ENCODE results near the gene PCNX1.

DNA sequence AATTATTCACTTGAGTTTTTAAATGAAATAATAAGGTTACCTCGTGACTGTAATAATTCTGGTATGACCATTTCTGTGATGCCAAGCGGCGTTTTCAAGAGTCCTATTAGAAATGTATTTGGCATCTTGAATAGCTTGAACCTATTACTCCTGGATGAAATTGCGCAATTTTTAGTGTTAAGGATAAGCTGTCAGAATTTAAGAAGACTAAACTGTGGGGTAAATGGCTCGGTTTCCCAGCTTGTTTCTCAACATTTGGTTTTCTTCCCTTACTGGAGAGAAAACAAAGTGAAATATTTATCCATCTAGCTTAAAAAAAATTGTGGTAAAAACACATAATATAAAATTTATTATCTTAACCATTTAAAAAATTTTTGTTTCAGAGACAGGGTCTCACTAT lies 26.8 kb downstream of the PCNX1 start:
- no peak for TF ChIP-seq ARNTL (CRISPR knock-in tag; IDR thresholded peaks at IDR 0.05; ENCODE audit: borderline replicate concordance, low read depth)
- TF ChIP-seq, protein P1, sequence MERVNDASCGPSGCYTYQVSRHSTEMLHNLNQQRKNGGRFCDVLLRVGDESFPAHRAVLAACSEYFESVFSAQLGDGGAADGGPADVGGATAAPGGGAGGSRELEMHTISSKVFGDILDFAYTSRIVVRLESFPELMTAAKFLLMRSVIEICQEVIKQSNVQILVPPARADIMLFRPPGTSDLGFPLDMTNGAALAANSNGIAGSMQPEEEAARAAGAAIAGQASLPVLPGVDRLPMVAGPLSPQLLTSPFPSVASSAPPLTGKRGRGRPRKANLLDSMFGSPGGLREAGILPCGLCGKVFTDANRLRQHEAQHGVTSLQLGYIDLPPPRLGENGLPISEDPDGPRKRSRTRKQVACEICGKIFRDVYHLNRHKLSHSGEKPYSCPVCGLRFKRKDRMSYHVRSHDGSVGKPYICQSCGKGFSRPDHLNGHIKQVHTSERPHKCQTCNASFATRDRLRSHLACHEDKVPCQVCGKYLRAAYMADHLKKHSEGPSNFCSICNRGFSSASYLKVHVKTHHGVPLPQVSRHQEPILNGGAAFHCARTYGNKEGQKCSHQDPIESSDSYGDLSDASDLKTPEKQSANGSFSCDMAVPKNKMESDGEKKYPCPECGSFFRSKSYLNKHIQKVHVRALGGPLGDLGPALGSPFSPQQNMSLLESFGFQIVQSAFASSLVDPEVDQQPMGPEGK (CRISPR knock-in tag; IDR thresholded peaks at IDR 0.05; ENCODE audit: borderline replicate concordance): no peak
- no peak for TF ChIP-seq CSDC2 (CRISPR knock-in tag; IDR thresholded peaks at IDR 0.05)
- TF ChIP-seq, protein P2, sequence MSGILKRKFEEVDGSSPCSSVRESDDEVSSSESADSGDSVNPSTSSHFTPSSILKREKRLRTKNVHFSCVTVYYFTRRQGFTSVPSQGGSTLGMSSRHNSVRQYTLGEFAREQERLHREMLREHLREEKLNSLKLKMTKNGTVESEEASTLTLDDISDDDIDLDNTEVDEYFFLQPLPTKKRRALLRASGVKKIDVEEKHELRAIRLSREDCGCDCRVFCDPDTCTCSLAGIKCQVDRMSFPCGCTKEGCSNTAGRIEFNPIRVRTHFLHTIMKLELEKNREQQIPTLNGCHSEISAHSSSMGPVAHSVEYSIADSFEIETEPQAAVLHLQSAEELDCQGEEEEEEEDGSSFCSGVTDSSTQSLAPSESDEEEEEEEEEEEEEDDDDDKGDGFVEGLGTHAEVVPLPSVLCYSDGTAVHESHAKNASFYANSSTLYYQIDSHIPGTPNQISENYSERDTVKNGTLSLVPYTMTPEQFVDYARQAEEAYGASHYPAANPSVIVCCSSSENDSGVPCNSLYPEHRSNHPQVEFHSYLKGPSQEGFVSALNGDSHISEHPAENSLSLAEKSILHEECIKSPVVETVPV (CRISPR knock-in tag; IDR thresholded peaks at IDR 0.05): no peak
- no peak for TF ChIP-seq TOX (CRISPR knock-in tag; IDR thresholded peaks at IDR 0.05; ENCODE audit: borderline replicate concordance)
- TF ChIP-seq, protein P3, sequence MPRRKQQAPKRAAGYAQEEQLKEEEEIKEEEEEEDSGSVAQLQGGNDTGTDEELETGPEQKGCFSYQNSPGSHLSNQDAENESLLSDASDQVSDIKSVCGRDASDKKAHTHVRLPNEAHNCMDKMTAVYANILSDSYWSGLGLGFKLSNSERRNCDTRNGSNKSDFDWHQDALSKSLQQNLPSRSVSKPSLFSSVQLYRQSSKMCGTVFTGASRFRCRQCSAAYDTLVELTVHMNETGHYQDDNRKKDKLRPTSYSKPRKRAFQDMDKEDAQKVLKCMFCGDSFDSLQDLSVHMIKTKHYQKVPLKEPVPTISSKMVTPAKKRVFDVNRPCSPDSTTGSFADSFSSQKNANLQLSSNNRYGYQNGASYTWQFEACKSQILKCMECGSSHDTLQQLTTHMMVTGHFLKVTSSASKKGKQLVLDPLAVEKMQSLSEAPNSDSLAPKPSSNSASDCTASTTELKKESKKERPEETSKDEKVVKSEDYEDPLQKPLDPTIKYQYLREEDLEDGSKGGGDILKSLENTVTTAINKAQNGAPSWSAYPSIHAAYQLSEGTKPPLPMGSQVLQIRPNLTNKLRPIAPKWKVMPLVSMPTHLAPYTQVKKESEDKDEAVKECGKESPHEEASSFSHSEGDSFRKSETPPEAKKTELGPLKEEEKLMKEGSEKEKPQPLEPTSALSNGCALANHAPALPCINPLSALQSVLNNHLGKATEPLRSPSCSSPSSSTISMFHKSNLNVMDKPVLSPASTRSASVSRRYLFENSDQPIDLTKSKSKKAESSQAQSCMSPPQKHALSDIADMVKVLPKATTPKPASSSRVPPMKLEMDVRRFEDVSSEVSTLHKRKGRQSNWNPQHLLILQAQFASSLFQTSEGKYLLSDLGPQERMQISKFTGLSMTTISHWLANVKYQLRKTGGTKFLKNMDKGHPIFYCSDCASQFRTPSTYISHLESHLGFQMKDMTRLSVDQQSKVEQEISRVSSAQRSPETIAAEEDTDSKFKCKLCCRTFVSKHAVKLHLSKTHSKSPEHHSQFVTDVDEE (CRISPR knock-in tag; IDR thresholded peaks at IDR 0.05): no peak
- TF ChIP-seq RARB (CRISPR knock-in tag; IDR thresholded peaks at IDR 0.05): no peak
- TF ChIP-seq ZFP3 (CRISPR knock-in tag; IDR thresholded peaks at IDR 0.05): no peak
- TF ChIP-seq, protein P4, sequence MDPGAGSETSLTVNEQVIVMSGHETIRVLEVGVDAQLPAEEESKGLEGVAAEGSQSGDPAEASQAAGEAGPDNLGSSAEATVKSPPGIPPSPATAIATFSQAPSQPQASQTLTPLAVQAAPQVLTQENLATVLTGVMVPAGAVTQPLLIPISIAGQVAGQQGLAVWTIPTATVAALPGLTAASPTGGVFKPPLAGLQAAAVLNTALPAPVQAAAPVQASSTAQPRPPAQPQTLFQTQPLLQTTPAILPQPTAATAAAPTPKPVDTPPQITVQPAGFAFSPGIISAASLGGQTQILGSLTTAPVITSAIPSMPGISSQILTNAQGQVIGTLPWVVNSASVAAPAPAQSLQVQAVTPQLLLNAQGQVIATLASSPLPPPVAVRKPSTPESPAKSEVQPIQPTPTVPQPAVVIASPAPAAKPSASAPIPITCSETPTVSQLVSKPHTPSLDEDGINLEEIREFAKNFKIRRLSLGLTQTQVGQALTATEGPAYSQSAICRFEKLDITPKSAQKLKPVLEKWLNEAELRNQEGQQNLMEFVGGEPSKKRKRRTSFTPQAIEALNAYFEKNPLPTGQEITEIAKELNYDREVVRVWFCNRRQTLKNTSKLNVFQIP (CRISPR knock-in tag; IDR thresholded peaks at IDR 0.05; ENCODE audit: borderline replicate concordance, low read depth): no peak
- TF ChIP-seq ZC3H10 (CRISPR knock-in tag; IDR thresholded peaks at IDR 0.05): no peak

Measured in SK-N-SH treated with all-trans-retinoic acid at 6 μM for 48 hours (cell line).